AG08396 (cell line): ENCODE measurements around the gene CEL.
"Not testable (repeated sequence)": the region's sequence is repeated elsewhere in the genome, so short reads cannot be mapped to it uniquely, and the experiment has no call there.

Experiments
- DNase-seq: peaks from one replicate; pipeline ENCODE4 v3.0.0; 2012; ENCODE audit warnings: low spot score, mixed read lengths

The CEL gene

GRCh38 chr9:133086212-133086860 lies 24.6 kb downstream of the CEL start:
- not testable (repeated sequence) for DNase-seq

DNA sequence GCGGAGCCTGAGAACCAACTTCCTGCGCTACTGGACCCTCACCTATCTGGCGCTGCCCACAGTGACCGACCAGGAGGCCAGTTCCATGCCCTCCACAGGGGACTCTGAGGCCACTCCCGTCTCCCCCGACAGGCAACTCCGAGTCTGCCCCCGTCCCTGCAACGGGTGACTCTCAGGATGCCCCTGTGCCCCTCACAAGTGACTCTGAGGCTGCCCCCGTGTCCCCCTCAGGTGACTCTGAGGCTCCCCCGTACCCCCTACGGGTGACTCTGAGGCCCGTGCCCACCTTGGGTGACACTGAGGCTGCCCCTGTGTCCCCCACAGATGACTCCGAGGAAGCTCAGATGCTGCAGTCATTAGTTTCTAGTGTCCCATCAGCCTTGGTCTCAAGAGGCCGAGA lies 25.1 kb downstream of the CEL start:
- DNase-seq = no peak

GRCh38 chr9:133087429-133088145 lies 25.8 kb downstream of the CEL start:
- DNase-seq = no peak

GRCh38 chr9:133088146-133088750 lies 26.5 kb downstream of the CEL start:
- DNase-seq = no peak

GRCh38 chr9:133088756-133089155 lies 27.0 kb downstream of the CEL start:
- no peak for DNase-seq

- no peak for DNase-seq
Observed at GRCh38 chr9:133089271-133089671, 27.5 kb downstream of the CEL start.

GRCh38 chr9:133090187-133090586 lies 28.4 kb downstream of the CEL start:
- no peak for DNase-seq

DNA sequence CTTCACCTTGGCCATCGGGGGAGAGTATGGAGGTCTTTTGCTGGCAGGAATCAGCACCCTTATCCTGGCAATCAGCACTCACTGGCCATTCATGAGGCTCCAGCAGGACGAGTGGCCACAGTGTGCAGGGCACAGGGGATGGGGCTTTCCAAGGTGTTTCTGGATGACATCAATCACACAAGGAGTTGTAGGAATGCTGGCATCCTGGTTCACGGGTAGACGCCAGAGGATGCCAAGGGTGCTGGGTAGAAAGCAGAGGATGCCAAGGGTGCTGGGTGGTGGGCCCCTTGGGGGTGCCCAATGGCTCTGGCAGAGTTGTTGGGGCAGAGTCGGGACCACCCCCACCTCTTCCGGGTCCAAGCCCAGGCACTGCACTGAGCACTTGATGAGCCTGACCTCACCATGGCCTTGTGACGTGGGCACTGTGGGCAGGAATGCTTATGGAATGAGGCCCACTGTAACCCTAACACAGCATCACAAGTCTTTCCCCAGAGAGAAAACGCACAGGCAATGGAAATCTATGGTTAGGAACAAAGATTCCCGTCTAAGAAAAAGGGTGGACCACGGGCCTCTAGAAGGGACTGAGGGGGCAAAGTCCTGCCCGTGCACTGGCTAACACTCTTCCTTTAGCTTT lies 29.1 kb downstream of the CEL start:
- no peak for DNase-seq

DNA sequence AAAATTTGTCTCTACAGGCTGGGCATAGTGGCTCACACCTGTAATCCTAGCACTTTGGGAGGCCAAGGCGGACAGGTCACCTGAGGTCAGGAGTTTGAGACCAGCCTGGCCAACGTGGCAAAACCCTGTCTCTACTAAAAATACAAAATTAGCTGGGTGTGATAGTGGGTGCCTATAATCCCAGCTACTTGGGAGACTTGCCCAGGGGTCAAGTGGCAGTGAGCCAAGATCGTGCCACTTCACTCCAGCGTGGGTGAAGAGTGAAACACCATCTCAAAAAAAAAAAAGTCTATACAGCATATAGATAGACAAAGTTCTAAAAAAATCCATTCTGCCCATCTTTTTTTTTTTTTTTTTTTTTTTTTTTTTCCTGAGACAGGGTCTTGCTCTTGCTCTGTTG lies 32.6 kb downstream of the CEL start:
- DNase-seq = not testable (repeated sequence)

GRCh38 chr9:133094842-133095393 lies 33.1 kb downstream of the CEL start:
- no peak for DNase-seq

- no peak for DNase-seq
Observed at GRCh38 chr9:133098104-133098754, 36.4 kb downstream of the CEL start.

GRCh38 chr9:133098871-133099270 lies 37.1 kb downstream of the CEL start:
- no peak for DNase-seq

GRCh38 chr9:133099726-133100505 lies 38.1 kb downstream of the CEL start:
- no peak for DNase-seq

- DNase-seq = no peak
Observed at GRCh38 chr9:133100506-133101355, 39.0 kb downstream of the CEL start.

- DNase-seq = no peak
Observed at GRCh38 chr9:133101356-133102189, 39.8 kb downstream of the CEL start.

DNA sequence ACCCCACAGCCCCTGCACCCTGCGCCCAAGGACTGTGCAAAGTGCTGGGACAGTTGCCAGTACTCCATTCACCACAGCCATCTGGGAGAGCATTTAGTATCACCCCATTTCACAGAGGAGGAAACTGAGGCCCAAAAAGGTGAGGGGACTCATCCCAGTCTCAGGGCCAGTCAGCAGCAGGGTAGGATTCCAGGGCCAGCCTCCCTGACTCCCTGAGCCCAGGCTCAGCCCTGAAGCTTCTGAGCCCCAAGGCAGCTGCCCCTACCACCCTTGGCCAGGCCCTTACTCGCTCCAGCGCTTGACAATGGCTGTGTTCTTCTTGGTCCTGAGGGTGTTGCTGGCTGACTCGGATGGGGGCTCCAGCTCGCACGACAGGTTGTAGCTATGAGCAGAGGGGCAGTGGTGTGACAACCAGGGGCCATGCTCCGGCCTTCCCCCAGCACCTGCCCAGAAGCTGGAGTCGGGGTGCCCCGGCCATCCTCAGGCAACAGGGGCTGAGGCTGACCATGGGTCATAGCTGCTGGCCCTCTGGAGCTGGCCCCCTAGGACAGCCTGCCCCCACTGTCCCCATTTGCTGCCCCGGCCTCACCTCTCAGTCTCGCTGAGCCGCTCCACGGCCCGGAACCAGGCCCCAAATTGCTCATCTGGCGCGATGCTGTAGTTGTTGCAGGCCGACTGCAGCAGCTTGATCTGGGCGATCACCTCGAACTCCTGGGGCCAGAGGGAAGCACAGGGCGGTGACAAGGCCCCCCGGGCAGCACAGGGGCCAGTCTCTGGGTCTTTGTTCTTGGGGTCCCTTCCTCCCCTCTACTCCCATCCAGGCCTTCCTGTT lies 40.6 kb downstream of the CEL start:
- DNase-seq = no peak

GRCh38 chr9:133103183-133103986 lies 41.6 kb downstream of the CEL start:
- DNase-seq = peak; percentile 79
